Breast epithelium (tissue), 3 donors: ENCODE data around the gene HCN1.

Experiments
- CTCF ChIP-seq, 3 donors: fragments of 450-650 bp; IDR thresholded peaks; one replicate each; pipeline ENCODE4 v1.5.1; 2016 to 2017; ENCODE audit warnings: antibody characterized with exemption in 3 of 3, mild to moderate bottlenecking in 3 of 3, moderate library complexity in 3 of 3
- POLR2A ChIP-seq: fragments of 450-650 bp; IDR thresholded peaks from one replicate; pipeline ENCODE4 v1.6.1; 2016; ENCODE audit warnings: antibody characterized with exemption, mild to moderate bottlenecking, moderate library complexity

DNA sequence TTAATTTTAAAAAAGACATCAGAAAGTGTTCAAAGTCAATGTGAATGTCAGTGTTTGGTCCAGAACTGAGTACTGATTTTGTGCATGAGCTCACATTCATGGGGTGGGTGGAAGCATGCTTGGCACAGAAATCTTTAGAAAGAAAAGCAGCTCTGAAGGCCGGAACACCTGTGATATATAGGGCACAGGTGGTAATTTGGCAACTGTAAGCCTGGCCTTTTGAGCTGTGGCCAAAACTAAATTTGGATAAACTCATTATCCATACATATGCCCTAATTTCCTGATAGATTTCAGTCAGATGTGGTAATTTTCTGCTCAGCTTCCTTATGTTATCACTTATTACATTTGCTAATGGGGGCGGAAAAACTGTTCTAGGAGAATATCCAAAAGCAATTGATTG is 211.4 kb downstream of the HCN1 start:
- TF ChIP-seq CTCF (IDR thresholded peaks at IDR 0.05) (no peak), POLR2A (no peak)
